ENCODE results near the gene ASXL2. TPM values are rescaled to one million over a fixed set of nuclear protein-coding genes. Genes with fewer than 3 reads are reported as not detected.
"Not testable (repeated sequence)": the region's sequence is repeated elsewhere in the genome, so short reads cannot be mapped to it uniquely, and the experiment has no call there.

The ASXL2 gene
- total RNA-seq, 6 experiments from 2014 or later, result 9.1 to 13.4 (median 12.0) TPM

DNA sequence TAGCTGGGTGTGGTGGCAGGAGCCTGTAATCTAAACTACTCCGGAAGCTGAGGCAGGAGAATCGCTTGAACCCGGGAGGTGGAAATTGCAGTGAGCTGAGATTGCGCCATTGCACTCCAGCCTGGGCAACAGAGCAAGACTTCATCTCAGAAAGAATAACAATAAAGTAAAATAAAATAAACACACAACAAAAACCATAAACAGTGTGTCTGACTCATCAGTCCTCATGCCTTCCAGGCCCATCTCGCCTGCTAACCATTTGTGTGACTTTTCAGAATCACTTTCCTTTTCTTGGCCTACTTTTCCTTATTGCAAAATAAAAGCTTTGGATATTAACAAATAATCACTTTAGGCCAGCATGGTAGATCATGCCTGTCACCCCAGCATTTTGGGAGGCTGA, 42.0 kb upstream of the ASXL2 start:
- no peak overlapping the region for H3K4me3 ChIP-seq
- no peaks in the 10 kb centered on the region for H3K9me3 ChIP-seq
- H3K27me3 ChIP-seq, result no peaks in the 10 kb centered on the region
- TF ChIP-seq CTCF (IDR thresholded peaks at IDR 0.05) (no peak), POLR2A (IDR thresholded peaks at IDR 0.05) (no peak)
- H3K4me1 ChIP-seq, result no peaks in the 10 kb centered on the region
- H3K36me3 ChIP-seq, result no peaks in the 10 kb centered on the region
- ATAC-seq (no peak), DNase-seq (no peak)
- intact Hi-C loops (cut with DNase I), result no loop called here
- no peak overlapping the region for H3K27ac ChIP-seq
- 81% methylated on average over 5 of the region's 5 CpGs for whole genome bisulfite sequencing (ENCODE audit: insufficient coverage, low coverage, low lambda C conversion rate, missing lambda C conversion rate)

- Histone ChIP-seq H3K27me3 (no peaks in the 10 kb centered on the region), H3K27ac (no peak overlapping the region), H3K4me1 (no peaks in the 10 kb centered on the region), H3K9me3 (no peaks in the 10 kb centered on the region), H3K4me3 (no peak overlapping the region), H3K36me3 (no peaks in the 10 kb centered on the region)
- DNase-seq (no peak), ATAC-seq (no peak)
- 76% methylated on average over 3 of the region's 3 CpGs for WGBS (ENCODE audit: insufficient coverage, low coverage, low lambda C conversion rate, missing lambda C conversion rate)
- TF ChIP-seq POLR2A (IDR thresholded peaks at IDR 0.05), result no peak
- no peak for TF ChIP-seq CTCF (IDR thresholded peaks at IDR 0.05)
- intact Hi-C loops (cut with DNase I), result no loop called here
These were observed 39.5 kb upstream of the ASXL2 start for GRCh38 chr2:25917832-25918231.

DNA sequence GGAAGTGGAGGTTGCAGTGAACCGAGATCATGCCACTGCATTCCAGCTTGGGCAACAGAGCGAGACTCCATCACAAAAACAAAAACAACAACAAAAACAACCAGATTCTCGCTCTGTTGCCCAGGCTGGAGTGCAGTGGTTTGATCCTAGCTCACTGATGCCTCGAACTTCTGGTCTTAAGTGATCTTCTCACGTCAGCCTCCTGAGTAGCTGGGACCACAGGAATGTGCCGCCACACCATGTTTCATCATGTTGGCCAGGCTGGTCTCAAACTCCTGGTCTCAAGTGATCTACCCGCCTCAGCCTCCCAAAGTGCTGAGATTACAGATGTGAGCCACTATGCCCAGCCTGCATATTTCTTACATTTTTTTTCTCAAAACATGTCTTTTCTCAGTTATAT, 39.1 kb upstream of the ASXL2 start:
- H3K9me3 ChIP-seq; H3K4me3 ChIP-seq; H3K27ac ChIP-seq; DNase-seq; H3K36me3 ChIP-seq; H3K4me1 ChIP-seq; H3K27me3 ChIP-seq; ATAC-seq; intact Hi-C loops (cut with DNase I): not testable (repeated sequence)
- WGBS (ENCODE audit: insufficient coverage, low coverage, low lambda C conversion rate, missing lambda C conversion rate), result 55% methylated on average over 5 of the region's 7 CpGs

GRCh38 chr2:25915944-25916772, 37.9 kb upstream of the ASXL2 start:
- H3K4me3 ChIP-seq; H3K4me1 ChIP-seq; H3K36me3 ChIP-seq; H3K27me3 ChIP-seq; H3K9me3 ChIP-seq; H3K27ac ChIP-seq; intact Hi-C loops (cut with DNase I); DNase-seq; ATAC-seq: not testable (repeated sequence)
- 67% methylated on average over 10 of the region's 16 CpGs for WGBS (ENCODE audit: insufficient coverage, low coverage, low lambda C conversion rate, missing lambda C conversion rate)

DNA sequence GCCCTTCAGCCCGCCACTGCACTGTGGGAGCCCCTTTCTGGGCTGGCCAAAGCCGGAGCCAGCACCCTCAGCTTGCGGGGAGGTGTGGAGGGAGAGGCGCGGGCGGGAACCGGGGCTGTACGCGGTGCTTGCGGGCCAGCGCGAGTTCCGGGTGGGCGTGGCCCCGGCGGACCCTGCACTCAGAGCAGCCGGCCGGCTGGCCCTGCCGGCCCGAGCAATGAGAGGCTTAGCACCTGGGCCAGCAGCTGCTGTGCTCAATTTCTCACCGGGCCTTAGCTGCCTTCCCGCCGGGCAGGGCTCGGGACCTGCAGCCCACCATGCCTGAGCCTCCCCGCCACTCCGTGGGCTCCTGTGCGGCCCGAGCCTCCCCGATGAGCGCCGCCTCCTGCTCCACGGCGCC, 37.1 kb upstream of the ASXL2 start:
- intact Hi-C loops (cut with DNase I); DNase-seq; ATAC-seq; H3K27ac ChIP-seq; H3K9me3 ChIP-seq; H3K36me3 ChIP-seq; H3K27me3 ChIP-seq; H3K4me3 ChIP-seq; H3K4me1 ChIP-seq: not testable (repeated sequence)
- WGBS (ENCODE audit: insufficient coverage, low coverage, low lambda C conversion rate, missing lambda C conversion rate), result no CpG with 5 or more reads among the region's 33 CpGs

- DNase-seq; H3K4me1 ChIP-seq; H3K9me3 ChIP-seq; H3K4me3 ChIP-seq; ATAC-seq; H3K27ac ChIP-seq; intact Hi-C loops (cut with DNase I); H3K36me3 ChIP-seq; H3K27me3 ChIP-seq: not testable (repeated sequence)
- WGBS (ENCODE audit: insufficient coverage, low coverage, low lambda C conversion rate, missing lambda C conversion rate), result 89% methylated on average over 6 of the region's 9 CpGs
These were observed 35.3 kb upstream of the ASXL2 start for GRCh38 chr2:25913696-25913973.
